Stimulated activated CD4-positive, alpha-beta T cell treated with anti-CD3 and anti-CD28 coated beads, Interleukin-4, amount 100 ng/mL, for 48 hours (primary cell): ENCODE data around the gene DUOX1.

Experiments used
- DNase-seq, 2 donors: peaks; one replicate each; pipeline ENCODE4 v3.0.0-alpha.2; 2020; ENCODE audit warnings: low read depth in 2 of 2

Gene DUOX1

GRCh38 chr15:45187894-45188830 is 58.4 kb downstream of the DUOX1 start, which contains the start of gene SHF:
Gene SHF, minus strand, starts transcription at chr15:45187966. Its CDS starts 15 bp downstream, at chr15:45187951.
- peak; percentile 54 to 74 for DNase-seq

GRCh38 chr15:45197512-45197911 is 67.7 kb downstream of the DUOX1 start:
- no peak for DNase-seq

DNA sequence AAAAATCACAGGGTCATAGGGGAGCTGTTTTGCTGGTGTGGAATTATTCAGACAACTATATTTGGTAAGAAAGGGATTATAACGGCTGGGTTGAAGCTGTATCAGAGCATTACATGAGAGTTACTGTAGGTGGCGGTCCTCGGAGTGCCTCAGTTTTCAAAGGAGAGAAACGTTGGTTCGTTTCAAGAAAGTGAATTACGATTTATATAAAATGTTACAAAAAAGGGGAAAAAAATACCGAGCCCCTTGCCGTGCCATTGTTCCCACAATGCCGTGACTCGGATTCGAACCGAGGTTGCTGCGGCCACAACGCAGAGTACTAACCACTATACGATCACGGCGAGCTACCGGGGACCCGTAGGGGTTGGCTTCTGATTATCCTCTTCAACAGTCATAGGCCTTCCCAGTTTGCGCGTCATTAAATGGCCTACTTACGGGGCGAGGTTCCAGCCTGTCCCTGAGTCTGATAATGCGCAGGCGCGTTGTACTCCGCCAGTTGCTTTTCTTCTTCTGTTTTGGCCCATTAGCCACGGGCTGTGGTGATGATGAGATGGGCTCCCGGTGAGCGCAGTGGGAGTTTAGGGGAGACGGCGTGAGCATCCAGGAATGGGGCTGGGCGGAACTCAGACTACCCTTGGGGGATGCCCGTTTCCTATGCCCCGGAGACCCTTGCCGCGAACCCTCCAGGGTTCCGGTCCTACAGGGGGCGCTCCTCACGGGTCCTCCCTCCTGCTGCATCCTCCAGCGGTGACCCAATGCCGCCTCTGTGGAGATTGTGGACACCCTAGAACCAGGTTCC is 68.7 kb downstream of the DUOX1 start:
- DNase-seq = peak; percentile 78 to 87

DNA sequence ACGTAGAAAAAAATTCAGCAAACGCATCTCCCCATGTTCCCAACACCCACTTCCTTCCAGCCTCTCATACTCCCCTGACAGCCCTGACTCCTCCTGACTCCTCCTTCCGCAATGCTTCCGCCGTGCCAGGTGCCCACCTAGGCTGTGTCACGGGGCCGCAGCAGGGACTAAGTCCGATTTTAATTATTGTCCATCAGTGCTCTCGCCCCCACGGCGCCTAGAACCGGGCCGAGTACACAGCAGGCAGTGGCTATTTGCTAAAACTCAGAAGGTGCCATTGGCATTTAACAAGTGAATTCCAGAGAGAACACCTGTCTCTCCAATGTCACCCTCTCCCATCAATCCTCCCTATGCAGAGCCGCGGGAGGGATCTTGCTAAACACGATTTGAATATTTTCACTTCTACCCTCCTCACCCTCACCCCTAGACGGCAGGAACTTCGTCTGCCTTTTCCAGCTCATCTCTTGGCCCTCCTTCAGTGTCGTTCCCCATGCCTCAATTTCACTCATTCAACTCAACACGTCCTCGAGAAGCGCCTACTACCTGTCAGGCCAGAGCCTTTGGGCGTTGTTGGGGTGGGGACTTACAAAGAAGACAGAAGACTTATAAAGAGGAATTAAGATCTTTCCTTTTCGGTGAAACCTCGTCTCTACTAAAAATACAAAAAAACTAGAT is 69.5 kb downstream of the DUOX1 start:
- peak; percentile 14 to 23 for DNase-seq

DNA sequence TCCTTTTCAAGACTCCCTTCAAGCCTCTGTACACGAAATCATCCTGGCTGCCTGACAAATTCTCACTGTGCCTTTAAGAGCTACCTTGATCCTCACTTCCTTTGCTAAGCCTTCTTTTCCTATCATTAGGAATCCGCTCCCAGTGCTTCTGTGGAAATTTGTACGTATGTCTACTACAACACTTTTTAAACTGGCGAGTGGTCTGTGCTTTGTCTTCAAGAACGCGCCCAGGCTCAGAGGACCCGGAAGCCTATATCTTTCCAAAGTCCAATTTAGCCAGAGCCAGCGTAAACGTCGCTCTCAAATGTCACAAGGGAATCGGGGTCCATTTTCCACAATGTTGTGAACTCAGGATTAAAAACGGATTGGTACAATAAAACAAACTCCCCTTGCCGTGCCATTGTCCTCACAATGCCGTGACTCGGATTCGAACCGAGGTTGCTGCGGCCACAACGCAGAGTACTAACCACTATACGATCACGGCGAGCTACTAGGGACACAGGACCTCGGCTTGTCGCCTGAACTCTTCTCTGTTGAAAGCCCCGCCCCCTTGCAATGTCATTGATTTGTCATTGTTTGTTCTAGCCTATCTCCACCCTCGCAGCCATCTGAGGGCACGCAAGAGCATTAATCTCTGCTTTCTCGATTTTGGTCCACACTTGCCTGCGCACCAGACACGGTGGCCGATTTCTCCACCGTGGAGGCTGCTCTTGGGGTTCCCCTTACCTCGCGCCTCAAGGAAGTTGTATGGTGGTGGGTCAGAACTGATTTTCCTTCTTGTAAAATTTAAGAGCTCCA is 70.4 kb downstream of the DUOX1 start:
- DNase-seq = peak; percentile 90 to 97

GRCh38 chr15:45200799-45201556 is 71.2 kb downstream of the DUOX1 start:
- peak; percentile 79 to 84 for DNase-seq

- no peak for DNase-seq
Measured at GRCh38 chr15:45201557-45201859, 71.7 kb downstream of the DUOX1 start.

- DNase-seq = no peak
Measured at GRCh38 chr15:45201869-45202268, 72.1 kb downstream of the DUOX1 start.

GRCh38 chr15:45203182-45203581 is 73.4 kb downstream of the DUOX1 start:
- DNase-seq = no peak

- DNase-seq = peak; percentile 58 to 66
Measured at GRCh38 chr15:45205192-45205591, 75.4 kb downstream of the DUOX1 start.

DNA sequence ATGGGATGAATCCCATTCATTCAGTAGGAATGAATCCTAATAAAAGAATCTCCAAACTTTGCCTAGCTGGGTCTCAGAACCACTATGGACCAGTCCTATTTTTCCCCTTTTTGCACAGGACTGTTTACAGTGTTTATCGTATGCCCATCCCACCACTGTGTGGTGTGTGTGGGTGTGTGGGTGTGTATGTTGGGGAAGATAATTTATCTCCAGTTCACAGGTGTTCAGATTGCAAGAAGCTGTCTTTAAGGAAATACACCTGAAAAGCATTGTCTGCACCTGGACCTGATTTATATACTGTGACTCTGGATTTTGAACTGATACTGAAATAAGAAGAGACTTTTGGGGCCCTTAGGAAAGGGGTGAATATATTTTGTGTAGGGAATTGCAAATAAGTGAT is 82.7 kb downstream of the DUOX1 start:
- no peak for DNase-seq
